HG02610 (cell line): Measurements from ENCODE around the gene CYTH3.
"Not testable (repeated sequence)": the region's sequence is repeated elsewhere in the genome, so short reads cannot be mapped to it uniquely, and the experiment has no call there.

Experiments
- ATAC-seq: cut with Tn5 transposase; IDR thresholded peaks from one replicate; pipeline ENCODE4 v1.9.1; 2021; ENCODE audit warnings: mild to moderate bottlenecking, moderate library complexity; ENCODE audit not compliant: unreplicated experiment

CYTH3 gene

DNA sequence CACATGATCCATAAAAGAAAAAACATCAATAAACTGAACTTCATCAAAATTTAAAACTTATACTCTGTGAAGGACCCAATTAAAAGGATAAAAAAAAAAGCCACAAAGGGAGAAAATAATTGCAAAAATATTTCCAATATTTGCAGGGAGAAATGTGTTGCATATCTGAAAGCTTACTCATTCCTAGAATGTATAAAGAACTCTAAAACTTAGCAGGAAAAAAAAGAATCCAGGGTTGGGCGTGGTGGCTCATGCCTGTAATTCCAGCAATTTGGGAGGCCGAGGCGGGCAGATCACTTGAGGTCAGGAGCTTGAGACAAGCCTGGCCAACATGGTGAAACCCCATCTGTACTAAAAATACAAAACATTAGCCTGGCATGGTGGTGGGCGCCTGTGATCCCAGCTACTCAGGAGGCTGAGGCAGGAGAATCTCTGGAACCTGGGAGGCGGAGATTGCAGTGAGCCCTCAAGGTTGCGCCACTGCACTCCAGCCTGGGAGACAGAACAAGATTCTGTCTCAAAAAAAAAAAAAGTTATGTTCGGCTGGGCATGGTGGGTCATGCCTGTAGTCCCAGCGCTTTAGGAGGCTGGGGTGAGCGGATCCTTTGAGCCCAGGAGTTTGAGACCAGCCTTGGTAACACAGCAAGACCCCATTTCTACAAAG lies 11.1 kb upstream of the CYTH3 start:
- not testable (repeated sequence) for ATAC-seq

DNA sequence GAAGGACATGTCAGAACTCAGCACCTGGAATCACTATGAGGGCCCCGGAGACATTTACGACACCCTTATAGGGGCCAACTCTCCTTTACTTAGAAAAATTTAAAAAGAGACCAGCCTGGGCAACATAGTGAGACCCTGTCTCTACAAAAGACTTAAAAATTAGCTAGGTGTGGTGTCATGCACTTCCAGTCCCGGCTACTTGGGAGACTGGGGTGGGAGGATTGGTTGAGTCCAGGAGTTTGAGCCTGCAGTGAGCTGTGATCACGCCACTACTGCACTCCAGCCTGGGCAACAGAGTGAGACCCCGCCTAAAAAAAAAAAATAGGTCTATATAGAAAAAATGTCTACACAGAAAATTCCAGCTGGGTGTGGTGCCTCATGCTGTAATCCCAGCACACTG lies 7.5 kb upstream of the CYTH3 start:
- ATAC-seq = no peak

DNA sequence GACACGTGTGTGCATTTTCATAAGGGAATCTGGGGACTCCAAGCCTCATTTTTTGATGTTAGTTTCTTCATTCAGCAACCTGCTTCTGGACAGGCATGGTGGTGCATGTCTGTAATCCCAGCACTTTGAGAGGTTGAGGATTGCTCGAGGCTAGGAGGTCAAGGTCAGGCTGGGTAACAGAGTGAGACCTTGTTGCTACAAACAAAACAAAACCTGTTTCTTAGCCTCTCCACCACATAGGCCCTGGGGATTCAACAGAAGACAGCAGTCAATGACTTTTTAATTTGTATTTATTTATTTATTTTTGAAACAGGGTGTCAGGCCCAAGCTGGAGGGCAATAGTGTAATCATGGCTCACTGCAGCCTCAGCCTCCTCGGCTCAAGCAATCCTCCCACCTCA lies 6.9 kb upstream of the CYTH3 start:
- no peak for ATAC-seq

DNA sequence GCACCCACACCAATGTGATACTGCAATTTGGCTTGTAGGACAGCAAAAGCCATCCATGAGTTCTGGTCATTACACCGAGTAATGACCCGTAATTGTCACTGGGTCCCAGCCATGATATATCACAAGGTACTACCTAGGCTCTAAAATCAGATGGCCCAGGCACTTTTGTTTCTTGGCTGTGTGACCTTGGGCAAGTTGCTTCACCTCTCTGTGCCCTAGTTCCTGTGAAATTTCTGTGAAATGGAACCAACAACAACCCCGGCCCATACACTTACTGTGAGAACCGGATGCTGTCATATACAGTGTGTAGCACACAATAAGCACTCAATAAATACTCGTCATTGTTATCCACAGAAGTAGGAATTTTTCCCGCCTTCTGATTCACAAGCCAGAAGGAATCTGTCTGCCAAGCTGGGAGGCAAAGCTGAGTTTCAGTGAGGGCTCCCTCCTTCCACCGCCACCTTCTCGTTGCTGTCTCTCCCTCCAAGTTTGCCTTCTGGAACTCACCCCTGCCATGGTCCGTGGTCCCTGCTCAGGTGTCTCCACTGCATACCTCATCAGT lies 6.4 kb upstream of the CYTH3 start:
- no peak for ATAC-seq

DNA sequence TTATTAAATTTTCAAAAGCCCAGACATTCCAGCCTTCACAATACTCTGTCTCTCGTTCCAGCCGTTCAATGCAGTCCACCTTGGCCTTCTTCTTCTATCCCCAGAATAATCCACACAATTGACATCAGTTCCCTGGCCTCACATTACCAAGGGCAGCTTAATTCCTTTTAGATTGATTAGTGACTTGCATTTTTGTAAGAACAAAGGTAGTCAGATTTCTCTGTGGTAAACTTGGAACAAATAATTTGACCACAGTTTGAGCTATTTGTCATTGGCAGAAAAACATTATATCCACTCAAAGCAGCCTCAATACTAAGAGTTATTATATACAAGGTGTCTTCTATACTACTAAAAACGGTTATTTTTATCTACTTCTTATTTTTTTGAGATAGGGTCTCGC lies 5.1 kb upstream of the CYTH3 start:
- no peak for ATAC-seq

DNA sequence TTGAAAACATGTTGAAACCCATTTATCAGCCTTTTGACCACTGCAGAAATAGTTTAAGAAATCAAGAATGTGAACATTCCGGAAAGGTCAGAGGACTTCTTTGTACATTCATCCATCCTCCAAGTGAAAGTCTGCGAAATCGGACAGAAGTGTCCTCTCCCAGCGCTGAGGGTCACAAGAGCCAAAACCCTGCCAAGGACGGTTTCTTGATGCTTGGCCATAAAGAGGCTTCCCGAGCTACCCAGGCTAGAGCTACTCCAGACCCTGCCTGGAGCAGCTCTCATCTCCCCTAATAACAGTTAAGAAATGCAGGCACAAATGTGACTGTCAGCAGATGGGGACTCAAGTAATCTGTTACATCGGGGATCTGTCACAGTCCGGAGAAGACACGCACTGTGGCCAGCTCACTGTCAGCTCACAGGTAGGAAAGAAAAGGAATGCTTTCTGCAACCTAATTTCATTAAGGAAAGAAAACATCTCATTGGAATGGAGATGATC lies 4.5 kb upstream of the CYTH3 start:
- no peak for ATAC-seq

DNA sequence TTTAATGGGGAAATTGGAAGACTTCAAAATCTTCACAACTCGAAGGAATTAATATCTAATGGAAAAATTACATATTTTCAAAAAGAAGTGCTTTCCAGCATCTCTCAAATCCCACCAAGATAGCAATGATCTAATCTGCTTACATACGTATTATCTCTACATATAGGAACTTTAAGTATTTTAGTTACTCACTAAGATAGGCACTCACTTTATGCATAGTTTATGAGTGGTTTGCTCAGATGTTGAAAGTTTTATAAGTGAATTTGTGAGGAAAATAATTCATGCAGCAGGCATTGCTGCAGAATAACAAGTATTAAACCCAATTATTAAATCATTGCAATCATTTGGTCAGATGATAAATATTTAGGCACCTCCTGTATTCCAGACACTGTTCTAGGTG lies 2.3 kb upstream of the CYTH3 start:
- ATAC-seq = no peak

DNA sequence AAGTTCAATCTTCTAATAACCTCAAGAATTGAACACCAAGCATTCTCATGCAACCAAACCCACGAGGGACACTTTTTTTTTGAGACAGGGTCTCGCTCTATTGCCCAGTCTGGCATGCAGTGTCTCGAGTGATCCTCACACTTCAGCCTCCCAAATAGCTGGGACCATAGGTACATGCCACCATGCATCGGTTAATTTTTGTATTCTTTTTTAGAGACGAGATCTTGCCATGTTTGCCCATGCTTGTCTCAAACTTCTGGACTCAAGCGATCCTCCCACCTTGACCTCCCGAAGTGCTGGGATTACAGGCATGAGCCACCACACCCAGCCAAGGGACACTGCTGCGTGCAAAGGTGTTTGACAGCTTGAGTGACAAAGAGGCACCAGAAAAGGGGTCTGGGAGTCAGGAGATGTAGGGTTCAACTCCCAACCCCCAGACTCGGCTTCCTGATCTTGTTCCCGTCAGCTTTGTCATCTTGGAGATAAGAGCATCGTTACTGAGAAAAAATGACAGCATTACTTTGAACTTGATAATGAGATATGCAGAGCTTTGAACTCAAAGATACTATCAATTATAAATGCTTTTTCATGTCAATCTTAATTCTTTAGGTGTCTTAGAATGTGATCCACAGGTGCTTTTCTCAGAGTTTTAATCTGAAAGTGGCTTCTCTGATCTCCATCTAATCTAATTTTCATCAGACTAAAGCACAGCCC lies 1.6 kb upstream of the CYTH3 start:
- no peak for ATAC-seq

DNA sequence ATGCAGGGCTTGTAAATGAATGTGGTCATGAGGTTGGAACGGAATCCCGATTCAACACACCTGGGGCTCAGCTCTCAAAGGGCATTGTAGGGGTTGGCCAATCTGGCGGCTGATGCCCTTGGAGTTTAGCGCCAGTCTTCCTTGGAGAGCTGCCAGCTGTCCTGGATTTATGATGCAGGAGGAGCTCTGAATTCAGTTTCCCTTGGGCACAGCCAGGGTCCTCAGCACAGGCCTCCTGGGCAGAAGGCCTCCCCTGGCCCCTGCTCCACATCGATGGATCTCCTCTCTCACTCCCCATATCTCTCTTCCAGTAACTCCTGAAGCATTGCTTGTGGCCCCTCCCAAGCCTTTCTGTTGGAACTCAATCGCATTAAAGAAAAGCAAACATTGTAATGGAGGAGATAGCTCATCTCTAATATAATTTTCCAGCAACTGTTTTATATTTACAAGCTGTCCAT lies 985 bp upstream of the CYTH3 start:
- no peak for ATAC-seq

DNA sequence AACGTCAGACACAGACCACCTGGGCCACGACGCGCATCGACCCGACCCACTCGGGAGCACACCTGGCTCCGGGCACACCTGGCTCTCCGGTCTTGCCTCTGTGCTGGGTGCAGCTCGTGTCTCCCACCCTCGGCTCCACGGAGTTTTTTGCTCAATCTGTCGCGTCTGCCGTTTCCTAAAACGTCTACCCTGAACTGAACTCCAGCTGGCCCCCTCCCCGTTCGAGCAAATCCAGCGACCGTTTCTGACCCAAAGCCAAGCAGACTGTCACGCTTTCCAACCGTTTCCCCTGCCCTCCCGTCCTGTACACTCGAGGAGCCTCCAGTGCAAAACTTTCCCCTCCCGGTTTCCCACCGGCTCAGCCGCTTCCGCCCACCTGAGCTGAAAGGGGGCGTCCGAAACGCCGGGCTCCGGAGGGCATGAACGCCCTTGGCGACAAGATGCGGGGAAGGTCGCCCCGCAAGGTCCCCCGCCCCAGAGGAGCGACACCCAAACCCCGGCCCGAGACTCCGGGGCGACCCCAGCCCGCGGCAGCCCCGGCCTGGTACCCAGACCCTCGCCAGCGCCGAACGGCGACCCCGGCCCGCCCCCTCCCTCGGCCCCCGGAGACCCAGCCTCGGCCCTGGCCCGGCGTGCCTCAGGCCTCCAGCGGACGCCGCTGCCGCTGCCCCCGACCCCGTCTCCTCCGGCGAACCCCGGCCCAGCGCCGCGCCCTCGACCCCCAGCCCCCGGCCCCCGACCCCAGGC lies 557 bp downstream of the CYTH3 start:
- ATAC-seq = peak; percentile 4

DNA sequence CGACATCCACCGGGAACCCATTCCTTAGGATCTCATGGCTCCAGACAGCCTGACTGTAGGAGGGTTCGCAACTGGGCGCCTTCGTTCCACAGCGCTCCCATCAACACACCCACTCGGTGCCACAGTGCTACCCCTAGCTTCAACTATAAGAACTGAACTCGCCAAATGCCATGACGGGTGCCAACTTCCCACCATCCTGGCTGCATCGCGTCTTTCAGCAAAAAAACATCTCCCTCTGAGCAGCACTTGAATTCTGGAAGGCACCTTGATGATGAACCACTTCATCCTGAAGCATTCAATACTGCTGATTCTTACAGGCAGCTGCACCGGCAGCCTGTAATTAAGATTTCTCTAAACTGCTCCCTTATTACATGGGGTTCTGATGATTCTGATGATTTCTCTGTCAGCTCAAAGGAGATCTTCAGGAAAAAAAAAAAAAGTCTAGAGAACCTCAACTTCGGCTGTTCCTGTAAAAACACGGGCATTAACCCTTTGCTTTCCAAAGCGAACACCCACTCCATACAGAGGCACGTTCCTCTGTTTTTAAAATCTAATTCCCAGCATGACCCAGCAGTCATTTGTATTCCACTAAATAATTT lies 1.3 kb downstream of the CYTH3 start:
- no peak for ATAC-seq

DNA sequence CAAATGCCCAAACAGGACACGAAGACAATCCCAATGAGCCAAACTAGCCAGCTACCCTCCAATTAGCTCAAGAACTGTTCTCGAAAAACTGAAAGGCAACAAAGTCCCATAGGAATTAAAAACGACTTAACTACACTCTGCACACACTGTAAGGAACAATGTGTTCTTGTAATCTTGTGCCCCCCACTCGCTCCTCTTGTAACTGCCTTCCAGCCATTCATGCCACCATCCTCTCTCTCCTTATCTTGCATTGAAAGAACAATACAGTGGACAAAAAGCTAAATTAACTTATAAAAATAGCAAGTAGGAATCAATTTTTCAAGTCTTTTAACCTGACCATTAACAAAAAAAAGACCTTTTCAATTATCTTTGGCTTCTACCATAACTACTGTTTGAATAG lies 2.9 kb downstream of the CYTH3 start:
- no peak for ATAC-seq

DNA sequence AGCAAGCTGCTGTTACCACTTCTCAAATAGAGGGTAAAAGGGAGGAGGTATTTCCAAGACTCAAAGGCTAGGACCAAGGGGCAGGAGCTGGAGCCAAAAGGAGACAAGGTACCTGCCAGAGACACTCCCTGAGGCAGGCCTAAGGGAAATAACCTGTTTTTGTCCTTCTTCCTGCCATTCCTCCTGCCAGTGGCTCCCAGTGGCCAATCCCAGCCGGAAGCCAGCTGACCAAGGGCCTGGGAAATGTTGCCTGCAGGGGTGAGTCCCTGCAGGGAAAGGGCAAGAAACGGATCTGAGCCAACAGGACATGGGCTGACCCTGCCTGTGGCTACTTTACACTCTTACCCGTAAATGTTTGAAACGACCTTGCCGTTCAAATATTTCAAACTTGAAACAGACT lies 3.5 kb downstream of the CYTH3 start:
- ATAC-seq = no peak

DNA sequence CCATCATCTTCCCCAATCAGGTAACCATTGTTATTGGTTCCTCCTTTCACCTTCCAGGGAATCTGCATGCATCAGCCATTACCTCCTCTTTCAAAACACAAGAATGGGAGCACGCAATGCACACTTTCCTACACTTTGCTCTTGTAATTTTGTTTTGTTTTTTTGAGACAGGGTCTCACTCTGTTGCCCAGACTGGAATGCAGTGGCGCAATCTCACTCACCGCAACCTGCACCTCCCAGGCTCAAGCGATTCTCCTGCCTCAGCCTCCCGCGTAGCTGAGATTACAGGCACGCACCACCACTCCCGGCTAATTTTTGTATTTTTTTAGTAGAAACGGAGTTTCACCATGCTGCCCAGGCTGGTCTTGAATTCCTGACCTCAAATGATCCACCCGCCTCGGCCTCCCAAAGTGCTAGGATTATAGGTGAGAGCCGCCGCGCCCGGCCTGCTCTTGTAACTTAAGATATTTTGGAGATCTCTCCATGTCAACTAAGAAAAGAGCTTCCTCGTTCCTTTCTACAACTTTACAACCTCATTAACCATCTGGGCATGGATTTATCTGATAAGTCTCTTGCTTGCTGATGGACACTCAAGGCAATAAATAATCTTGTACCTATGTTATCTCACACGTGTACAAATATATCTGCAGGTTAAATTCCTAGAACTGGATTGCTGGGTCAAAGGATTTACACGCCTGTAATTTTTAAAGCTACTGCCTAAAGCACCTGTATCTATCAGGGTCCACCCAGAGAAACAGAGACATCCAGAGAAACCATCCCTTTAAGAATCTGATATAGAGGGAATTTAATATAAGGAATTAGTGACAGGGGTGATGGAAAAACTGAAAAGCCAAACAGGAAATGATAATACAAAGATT lies 4.2 kb downstream of the CYTH3 start:
- ATAC-seq = no peak

DNA sequence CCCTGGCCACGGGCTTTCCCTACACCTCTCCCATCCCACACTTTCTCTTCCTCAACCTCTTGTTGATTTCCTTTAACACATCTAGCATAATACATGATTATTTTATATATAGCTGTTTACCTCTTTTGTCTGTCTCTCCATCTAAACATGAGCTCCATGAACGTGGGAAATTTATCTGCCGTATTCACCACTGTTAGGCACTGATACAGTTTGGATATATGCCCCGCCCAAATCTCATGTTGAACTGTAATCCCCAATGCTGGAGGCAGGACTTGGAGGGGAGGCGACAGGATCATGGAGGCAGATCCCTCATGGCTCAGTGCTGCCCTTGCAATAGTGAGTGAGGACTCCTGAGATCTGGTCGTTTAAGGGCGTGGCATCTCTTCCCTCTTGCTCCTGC lies 5.7 kb downstream of the CYTH3 start:
- ATAC-seq = no peak

DNA sequence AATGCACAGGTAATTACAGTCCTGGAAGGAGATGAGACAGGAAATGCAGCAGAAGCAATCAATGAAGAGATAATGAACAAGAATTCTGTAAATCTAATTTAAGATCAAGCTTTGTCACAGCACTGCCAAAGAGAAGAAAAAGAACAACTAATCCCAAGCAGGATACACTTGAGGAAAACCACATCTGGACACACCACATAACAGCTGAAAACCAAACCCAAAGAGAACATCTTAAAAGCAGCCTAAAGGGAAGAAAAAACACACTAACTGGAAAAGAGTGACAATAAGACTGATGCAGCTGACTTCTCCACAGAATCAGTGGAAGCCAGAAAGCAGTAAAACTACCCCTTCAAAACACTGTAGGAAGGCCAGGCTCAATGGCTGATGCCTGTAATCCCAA lies 10.2 kb downstream of the CYTH3 start:
- ATAC-seq = no peak

DNA sequence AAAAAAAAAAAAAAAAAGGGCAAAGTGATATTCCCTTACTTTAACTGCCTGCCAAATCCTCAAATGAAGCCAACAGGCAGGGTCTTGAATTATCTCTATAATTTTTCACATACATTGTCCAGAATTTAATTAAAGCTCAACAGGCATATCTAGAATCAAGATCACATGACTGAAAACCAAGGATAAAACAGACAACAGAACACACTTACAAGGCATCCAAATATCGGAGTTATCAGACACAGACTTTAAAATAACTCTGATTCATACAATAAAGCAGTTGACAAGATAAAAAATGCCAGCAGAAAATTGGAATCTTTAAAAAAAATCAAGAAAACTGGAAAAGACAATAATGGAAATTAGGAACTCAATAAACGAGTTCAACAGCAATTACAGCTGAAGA lies 10.7 kb downstream of the CYTH3 start:
- ATAC-seq = no peak

DNA sequence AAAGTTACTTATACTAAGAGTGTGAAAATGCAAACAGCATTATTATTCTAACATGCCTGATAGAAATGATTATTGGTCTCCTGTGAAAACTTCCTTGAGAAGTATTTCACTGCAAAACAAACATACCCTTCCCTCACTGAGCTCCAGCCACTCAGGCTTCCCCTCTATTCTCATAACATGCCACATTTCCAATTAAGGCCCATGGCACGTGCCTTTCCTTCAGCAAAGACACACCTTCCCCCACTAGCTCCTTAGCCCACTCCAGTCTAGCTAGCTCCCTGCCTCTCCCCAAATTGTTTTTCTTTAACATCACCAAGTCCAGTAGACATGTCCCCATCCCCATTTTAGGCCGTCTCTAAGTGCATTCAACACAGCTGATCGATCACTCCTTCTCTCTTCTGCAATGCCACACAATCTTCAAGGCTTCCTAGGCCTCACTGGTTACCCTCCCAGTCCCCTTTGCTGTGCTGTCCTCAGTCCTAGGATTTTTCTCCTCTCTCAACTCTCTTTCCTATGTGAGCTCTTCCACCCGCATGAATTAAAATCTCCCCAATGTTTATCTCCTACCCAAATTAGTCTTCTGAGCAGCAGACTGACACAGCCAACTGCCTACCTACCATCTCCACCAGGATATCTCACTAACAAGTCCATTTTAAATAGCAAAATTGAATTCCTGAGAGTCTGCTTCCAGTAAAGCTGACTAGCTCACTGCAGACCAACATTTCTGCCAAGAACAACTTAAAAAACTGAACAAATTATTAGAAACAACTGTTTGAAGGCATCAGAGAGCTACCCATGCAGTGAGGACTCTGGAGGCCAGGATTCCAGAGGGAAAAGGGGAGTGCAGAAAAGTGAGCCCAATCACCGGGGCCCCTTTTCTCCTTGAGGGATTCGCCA lies 11.9 kb downstream of the CYTH3 start:
- ATAC-seq = no peak

DNA sequence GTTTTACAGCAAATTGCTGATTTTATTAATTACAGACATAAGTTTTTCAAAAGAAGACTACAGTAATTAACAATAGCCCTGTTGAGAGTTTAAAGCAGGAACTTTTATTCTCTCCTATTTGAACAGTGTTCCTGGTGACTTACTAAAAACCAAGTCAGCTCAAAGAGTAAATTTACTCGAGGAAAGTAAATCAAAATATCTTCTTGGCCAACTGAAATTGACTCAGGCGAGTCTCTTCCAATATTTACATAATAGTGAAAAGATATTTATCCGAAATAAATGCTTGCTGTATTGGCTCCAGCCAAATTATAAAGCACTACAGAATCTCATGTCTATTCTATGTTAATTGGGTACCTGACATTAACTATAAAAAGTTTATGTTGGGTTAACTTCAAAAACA lies 13.2 kb downstream of the CYTH3 start:
- ATAC-seq = no peak
